Suprapubic skin (tissue), 3 donors: Measurements from ENCODE around the gene TAC4.

ENCODE experiments used
- POLR2A ChIP-seq, 2 donors: fragments of 450-650 bp; IDR thresholded peaks; one replicate each; pipeline ENCODE4 v1.6.1; 2017; ENCODE audit warnings: antibody characterized with exemption in 2 of 2, mild to moderate bottlenecking in 2 of 2, moderate library complexity in 2 of 2
- TF ChIP-seq, protein P1 (sequence below), 2 donors: fragments of 200-600 bp in 1 of 2; fragments of 450-650 bp in 1 of 2; sonication (generic) in 1 of 2; IDR thresholded peaks; one replicate each; pipeline ENCODE4 v1.5.1; 2016 to 2019; ENCODE audit warnings: antibody characterized with exemption in 2 of 2, mild to moderate bottlenecking in 1 of 2, moderate library complexity in 1 of 2

DNA sequence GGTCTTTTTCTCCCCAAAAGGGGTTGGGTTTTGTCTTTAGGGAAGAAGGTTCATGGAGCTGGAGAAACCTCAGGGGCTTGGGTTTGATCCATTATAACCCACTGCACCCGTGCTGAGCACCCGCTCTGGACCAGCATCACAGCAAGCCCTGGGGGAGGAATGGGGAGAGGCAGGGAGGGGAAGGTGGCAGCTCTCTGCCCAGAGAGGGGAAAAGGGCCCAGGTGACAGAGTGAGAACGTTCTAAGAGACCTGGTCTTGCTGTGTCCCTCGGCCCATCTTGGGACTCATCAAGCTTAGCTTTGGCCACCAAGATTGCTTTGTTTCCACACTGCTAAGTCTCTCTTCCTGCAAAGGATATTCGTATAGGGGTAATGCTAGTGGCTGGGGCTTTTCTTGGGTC lies 38.2 kb upstream of the TAC4 start:
- no peak for TF ChIP-seq POLR2A (IDR thresholded peaks at IDR 0.05)
- TF ChIP-seq, protein P1, sequence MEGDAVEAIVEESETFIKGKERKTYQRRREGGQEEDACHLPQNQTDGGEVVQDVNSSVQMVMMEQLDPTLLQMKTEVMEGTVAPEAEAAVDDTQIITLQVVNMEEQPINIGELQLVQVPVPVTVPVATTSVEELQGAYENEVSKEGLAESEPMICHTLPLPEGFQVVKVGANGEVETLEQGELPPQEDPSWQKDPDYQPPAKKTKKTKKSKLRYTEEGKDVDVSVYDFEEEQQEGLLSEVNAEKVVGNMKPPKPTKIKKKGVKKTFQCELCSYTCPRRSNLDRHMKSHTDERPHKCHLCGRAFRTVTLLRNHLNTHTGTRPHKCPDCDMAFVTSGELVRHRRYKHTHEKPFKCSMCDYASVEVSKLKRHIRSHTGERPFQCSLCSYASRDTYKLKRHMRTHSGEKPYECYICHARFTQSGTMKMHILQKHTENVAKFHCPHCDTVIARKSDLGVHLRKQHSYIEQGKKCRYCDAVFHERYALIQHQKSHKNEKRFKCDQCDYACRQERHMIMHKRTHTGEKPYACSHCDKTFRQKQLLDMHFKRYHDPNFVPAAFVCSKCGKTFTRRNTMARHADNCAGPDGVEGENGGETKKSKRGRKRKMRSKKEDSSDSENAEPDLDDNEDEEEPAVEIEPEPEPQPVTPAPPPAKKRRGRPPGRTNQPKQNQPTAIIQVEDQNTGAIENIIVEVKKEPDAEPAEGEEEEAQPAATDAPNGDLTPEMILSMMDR (IDR thresholded peaks at IDR 0.05) = no peak
